AG09309 (cell line): ENCODE measurements around the gene SCAF1.

Experiments used
- DNase-seq: peaks from one replicate; pipeline ENCODE4 v3.0.0-alpha.2; 2010; ENCODE audit warnings: low read depth
- H3K4me3 ChIP-seq: 2 replicates; pipeline ENCODE4 v1.5.1; 2011; ENCODE audit warnings: mild to moderate bottlenecking, low read depth, low read length, moderate library complexity; ENCODE audit not compliant: control insufficient read depth
- TF ChIP-seq, protein P1 (sequence below): IDR thresholded peaks from 2 replicates; pipeline ENCODE4 v1.5.1; 2011; ENCODE audit warnings: mild to moderate bottlenecking, low read depth, low read length, inconsistent platforms; ENCODE audit not compliant: insufficient read depth, control insufficient read depth; ENCODE audit errors: missing control alignments

The SCAF1 gene

GRCh38 chr19:49686503-49687088 lies 44.6 kb downstream of the SCAF1 start:
- TF ChIP-seq, protein P1, sequence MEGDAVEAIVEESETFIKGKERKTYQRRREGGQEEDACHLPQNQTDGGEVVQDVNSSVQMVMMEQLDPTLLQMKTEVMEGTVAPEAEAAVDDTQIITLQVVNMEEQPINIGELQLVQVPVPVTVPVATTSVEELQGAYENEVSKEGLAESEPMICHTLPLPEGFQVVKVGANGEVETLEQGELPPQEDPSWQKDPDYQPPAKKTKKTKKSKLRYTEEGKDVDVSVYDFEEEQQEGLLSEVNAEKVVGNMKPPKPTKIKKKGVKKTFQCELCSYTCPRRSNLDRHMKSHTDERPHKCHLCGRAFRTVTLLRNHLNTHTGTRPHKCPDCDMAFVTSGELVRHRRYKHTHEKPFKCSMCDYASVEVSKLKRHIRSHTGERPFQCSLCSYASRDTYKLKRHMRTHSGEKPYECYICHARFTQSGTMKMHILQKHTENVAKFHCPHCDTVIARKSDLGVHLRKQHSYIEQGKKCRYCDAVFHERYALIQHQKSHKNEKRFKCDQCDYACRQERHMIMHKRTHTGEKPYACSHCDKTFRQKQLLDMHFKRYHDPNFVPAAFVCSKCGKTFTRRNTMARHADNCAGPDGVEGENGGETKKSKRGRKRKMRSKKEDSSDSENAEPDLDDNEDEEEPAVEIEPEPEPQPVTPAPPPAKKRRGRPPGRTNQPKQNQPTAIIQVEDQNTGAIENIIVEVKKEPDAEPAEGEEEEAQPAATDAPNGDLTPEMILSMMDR: no peak
- no peak overlapping the region for H3K4me3 ChIP-seq
- DNase-seq: no peak

DNA sequence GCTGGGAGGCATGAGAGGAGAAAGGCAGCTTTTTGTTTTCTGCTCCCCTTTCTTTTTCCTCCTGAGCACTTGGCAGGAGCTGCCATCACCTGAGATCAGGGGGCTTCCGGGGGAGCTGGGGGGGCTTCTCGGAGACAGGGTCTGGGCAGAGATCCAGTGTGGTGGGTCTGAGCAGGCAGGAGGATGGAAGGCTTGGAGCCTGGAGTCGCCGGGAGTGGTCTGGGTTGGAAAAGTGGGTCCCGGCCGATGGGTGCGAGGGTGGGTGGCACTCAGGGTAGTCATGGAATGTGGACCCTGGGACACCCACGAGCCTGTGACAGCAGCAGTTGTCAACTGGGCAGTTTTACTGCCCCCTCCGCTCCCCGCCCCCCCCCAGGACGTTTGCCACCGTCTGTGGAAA lies 45.1 kb downstream of the SCAF1 start:
- TF ChIP-seq, protein P1: no peak
- no peak overlapping the region for H3K4me3 ChIP-seq
- no peak for DNase-seq

DNA sequence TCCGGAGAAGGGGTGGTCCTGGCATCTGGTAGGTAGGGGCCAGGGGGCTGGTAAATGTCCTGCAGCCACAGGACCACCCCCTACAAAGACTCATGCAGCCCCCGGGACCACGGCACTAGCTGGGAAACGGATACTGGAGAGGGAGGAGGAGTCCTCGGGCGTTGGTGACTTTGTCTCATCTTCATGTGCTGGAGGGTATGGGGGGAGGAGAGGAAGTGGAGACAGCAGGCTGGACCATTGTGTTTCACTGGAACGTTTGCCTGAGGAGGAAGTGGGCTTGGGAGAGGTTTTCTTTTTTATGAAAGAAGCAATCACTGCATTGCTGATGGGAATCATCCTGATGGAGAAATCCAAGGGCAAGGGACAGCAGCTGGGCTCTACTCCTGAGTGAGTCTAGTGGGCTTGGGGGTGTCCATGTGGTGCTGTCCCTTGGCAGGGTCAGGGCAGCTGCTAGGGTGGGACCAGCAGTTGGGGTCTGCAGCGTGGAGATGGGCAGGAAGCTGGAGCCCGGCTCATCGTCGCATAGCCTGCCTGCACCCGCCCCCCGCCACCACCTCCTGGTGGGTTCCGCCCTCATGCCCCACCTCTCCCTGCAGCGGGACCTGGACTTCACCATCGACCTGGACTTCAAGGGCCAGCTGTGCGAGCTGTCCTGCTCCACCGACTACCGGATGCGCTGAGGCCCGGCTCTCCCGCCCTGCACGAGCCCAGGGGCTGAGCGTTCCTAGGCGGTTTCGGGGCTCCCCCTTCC lies 45.7 kb downstream of the SCAF1 start:
- no peak for DNase-seq
- TF ChIP-seq, protein P1: no peak
- no peak overlapping the region for H3K4me3 ChIP-seq

DNA sequence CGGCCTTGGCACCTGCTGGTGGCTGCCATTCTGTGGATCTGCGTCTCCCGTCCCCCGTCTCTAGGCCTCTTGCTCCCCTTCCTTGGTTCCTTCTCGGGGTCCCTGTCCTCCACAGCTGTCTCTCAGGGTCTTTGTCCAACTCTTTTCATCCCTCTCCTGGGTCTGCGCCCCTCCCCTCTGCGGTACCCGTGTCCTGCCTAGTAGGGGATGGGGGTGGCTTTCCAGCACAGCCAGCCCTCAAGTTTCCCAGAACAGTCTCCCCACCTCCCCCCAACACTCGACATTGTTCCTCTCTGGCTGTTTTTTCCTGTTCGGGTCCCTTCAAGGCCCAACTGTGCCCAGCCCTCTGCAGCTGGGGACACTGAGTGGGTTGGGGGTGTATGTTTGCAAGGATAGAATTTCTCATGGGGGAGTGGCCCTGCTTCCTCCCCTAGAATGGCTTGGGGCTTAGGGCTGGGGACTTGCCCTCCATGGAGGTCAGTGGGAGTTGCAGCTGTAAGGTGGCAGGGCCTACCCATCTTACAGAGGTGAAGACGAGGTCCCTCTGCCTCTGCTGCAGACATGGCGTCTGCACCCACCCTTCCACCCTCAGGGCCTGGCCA lies 46.6 kb downstream of the SCAF1 start:
- DNase-seq: no peak
- H3K4me3 ChIP-seq: no peak overlapping the region
- TF ChIP-seq, protein P1: no peak

DNA sequence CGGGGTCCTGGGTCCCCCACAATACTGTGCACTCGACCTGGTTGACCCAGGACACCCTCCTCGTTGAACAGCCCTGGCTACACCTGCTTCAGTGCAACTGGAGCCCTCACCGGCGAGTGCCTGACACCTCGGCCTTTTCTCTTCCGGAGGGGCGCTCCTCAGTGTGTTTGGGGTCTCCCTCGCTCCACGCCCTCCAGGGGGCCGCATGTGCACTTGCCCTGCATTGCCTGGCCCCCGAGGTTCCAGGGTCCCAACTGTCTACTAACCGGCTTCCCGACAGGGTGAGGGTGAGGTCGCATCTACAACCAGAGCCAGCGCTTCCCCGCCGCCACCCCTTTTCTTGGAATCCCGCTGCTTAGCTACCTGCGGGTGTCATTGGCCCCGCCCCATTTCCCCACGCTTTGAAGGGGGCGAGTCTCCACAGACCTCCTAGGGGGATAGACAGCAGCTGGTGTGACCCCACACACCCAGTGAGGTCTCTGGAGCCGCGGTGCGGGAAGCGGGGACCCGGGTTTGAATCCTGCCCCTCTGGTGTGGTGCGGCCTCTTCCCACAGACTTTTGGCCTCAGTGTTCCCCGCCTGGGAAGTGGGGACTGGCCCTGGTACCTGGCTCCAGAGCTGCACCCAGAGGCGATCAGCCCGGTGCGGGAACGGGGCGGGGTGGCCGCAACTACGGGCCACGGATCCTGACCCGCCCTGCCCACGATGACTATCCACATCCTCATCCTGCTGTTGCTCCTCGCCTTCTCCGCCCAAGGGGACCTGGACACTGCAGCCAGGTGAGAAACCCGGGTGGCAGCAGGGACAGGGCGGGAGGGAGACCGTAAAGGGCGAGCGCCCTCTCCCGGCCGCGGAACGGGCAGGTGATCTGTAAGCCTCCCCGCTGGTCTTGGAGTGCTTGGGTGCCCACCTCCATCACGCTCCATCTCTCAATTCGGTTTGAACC lies 47.4 kb downstream of the SCAF1 start, which contains the start of gene ADM5:
ADM5 (plus strand) TSS at position 462 of the 946 bp plus-strand sequence; CDS start at position 706, 244 bp downstream.
- H3K4me3 ChIP-seq: peak within 1 kb of the TSS; percentile 61
- no peak for DNase-seq
- TF ChIP-seq, protein P1: peak; percentile 67

GRCh38 chr19:49690079-49690655 lies 48.2 kb downstream of the SCAF1 start:
- H3K4me3 ChIP-seq: peak overlapping the region; percentile 61
- TF ChIP-seq, protein P1: no peak
- no peak for DNase-seq
